Measurements from ENCODE around the gene PHLDA3.

Gene PHLDA3

GRCh38 chr1:201423655-201424054 is 45.3 kb downstream of the PHLDA3 start:
- no peak for DNase-seq (ENCODE audit: extremely low read depth, low read depth)
- no peak for TF ChIP-seq CTCF (IDR thresholded peaks at IDR 0.05; ENCODE audit: low read depth, low read length)

- DNase-seq (ENCODE audit: extremely low read depth, low read depth) = no peak
- no peak for TF ChIP-seq CTCF (IDR thresholded peaks at IDR 0.05; ENCODE audit: low read depth, low read length)
Measured at GRCh38 chr1:201422436-201423030, 46.5 kb downstream of the PHLDA3 start.

GRCh38 chr1:201422026-201422425 is 47.0 kb downstream of the PHLDA3 start:
- DNase-seq (ENCODE audit: extremely low read depth, low read depth) = no peak
- TF ChIP-seq CTCF (IDR thresholded peaks at IDR 0.05; ENCODE audit: low read depth, low read length) = no peak

GRCh38 chr1:201421041-201421440 is 47.9 kb downstream of the PHLDA3 start:
- no peak for TF ChIP-seq CTCF (IDR thresholded peaks at IDR 0.05; ENCODE audit: low read depth, low read length)
- no peak for DNase-seq (ENCODE audit: extremely low read depth, low read depth)

- no peak for DNase-seq (ENCODE audit: extremely low read depth, low read depth)
- no peak for TF ChIP-seq CTCF (IDR thresholded peaks at IDR 0.05; ENCODE audit: low read depth, low read length)
Measured at GRCh38 chr1:201420608-201421002, 48.4 kb downstream of the PHLDA3 start.

- TF ChIP-seq CTCF (IDR thresholded peaks at IDR 0.05; ENCODE audit: low read depth, low read length) = no peak
- DNase-seq (ENCODE audit: extremely low read depth, low read depth) = no peak
Measured at GRCh38 chr1:201419746-201420607, 49.0 kb downstream of the PHLDA3 start.

- no peak for DNase-seq (ENCODE audit: extremely low read depth, low read depth)
- TF ChIP-seq CTCF (IDR thresholded peaks at IDR 0.05; ENCODE audit: low read depth, low read length) = no peak
Measured at GRCh38 chr1:201419256-201419655, 49.7 kb downstream of the PHLDA3 start.

Measured in AG09319 (cell line).